ENCODE results near the gene PDCD5. TPM values are rescaled to one million over a fixed set of nuclear protein-coding genes. Genes with fewer than 3 reads are reported as not detected.

Gene PDCD5
- total and polyA plus RNA-seq, 10 donors = 41.6 to 95.9 (median 54.1) TPM

GRCh38 chr19:32626969-32627368, 46.0 kb downstream of the PDCD5 start:
- intact Hi-C loops (cut with DNase I; ENCODE audit: low total_unique reads) = no loop called here
- 93 to 99% (median 97%) methylated on average over 4 of the region's 4 CpGs for WGBS, 5 donors
- no peaks in the 10 kb centered on the region for H3K9me3 ChIP-seq
- no peak overlapping the region for H3K4me3 ChIP-seq
- H3K4me1 ChIP-seq = no peaks in the 10 kb centered on the region
- no peak for DNase-seq
- peaks cover 0 to 100% (median 82%) of the 10 kb centered on the region in 6 donors for H3K36me3 ChIP-seq
- no peak for TF ChIP-seq POLR2A (IDR thresholded peaks at IDR 0.05)
- no peaks in the 10 kb centered on the region for H3K27me3 ChIP-seq (replicated peaks in 1 of 7)
- no peak overlapping the region for H3K27ac ChIP-seq

DNA sequence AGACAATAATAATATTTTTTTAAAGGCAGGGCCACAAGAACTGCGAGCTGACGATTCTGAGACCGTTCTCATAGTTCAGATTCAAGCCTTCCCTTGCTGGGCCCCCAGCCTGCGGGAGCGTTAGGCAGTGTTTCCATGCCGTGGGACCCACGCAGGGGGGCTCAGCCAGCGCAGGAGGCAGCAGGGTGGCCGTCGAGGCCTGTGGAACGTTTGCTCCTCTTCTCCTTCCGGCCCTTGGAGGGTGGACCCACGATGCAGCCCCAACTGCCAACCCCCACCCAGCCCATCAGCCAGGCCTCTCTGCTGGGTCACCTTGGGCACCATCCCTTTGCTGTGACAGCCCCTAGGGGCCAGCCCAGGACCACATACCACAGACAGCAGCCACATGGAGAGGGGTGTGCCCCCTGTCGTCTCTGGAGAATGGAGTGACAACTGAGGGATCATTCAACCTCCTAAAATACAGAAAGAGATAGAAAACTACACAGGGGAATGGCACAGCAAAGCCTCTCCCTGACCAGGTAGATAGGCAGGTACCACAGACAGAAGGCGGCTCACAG, 46.8 kb downstream of the PDCD5 start:
- DNase-seq = no peak
- TF ChIP-seq POLR2A (IDR thresholded peaks at IDR 0.05) = no peak
- TF ChIP-seq POLR2AphosphoS5 (IDR thresholded peaks at IDR 0.05) = peak in 1 of 3 donors; percentile 20
- H3K27ac ChIP-seq = no peak overlapping the region
- H3K4me1 ChIP-seq = no peaks in the 10 kb centered on the region
- H3K9me3 ChIP-seq = no peaks in the 10 kb centered on the region
- intact Hi-C loops (cut with DNase I; ENCODE audit: low total_unique reads) = no loop called here
- H3K4me3 ChIP-seq = no peak overlapping the region
- WGBS, 5 donors = 90 to 95% (median 93%) methylated on average over 14 to 15 of the region's 15 CpGs
- H3K36me3 ChIP-seq = peaks cover 0 to 100% (median 76%) of the 10 kb centered on the region in 6 donors
- no peaks in the 10 kb centered on the region for H3K27me3 ChIP-seq (replicated peaks in 1 of 7)

GRCh38 chr19:32630338-32630737, 49.3 kb downstream of the PDCD5 start:
- no peak for DNase-seq
- no peak overlapping the region for H3K4me3 ChIP-seq
- H3K36me3 ChIP-seq = peaks cover 0 to 100% (median 57%) of the 10 kb centered on the region in 6 donors
- H3K27ac ChIP-seq = no peak overlapping the region
- H3K9me3 ChIP-seq = no peaks in the 10 kb centered on the region
- TF ChIP-seq, protein P1, sequence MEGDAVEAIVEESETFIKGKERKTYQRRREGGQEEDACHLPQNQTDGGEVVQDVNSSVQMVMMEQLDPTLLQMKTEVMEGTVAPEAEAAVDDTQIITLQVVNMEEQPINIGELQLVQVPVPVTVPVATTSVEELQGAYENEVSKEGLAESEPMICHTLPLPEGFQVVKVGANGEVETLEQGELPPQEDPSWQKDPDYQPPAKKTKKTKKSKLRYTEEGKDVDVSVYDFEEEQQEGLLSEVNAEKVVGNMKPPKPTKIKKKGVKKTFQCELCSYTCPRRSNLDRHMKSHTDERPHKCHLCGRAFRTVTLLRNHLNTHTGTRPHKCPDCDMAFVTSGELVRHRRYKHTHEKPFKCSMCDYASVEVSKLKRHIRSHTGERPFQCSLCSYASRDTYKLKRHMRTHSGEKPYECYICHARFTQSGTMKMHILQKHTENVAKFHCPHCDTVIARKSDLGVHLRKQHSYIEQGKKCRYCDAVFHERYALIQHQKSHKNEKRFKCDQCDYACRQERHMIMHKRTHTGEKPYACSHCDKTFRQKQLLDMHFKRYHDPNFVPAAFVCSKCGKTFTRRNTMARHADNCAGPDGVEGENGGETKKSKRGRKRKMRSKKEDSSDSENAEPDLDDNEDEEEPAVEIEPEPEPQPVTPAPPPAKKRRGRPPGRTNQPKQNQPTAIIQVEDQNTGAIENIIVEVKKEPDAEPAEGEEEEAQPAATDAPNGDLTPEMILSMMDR (IDR thresholded peaks at IDR 0.05 in 8 of 11, conservative IDR thresholded peaks at IDR 0.05 in 3 of 11) = no peak
- TF ChIP-seq POLR2AphosphoS5 (IDR thresholded peaks at IDR 0.05) (peak in 1 of 3 donors; percentile 33), POLR2A (IDR thresholded peaks at IDR 0.05) (no peak)
- 87 to 97% (median 88%) methylated on average over 6 to 14 of the region's 14 CpGs for WGBS, 5 donors
- H3K4me1 ChIP-seq = no peaks in the 10 kb centered on the region
- intact Hi-C loops (cut with DNase I; ENCODE audit: low total_unique reads) = no loop called here
- H3K27me3 ChIP-seq (replicated peaks in 1 of 7) = no peaks in the 10 kb centered on the region

- Histone ChIP-seq H3K9me3 (no peaks in the 10 kb centered on the region), H3K27me3 (replicated peaks in 1 of 7) (no peaks in the 10 kb centered on the region), H3K27ac (no peak overlapping the region), H3K36me3 (peaks cover 0 to 100% (median 55%) of the 10 kb centered on the region in 6 donors), H3K4me3 (no peak overlapping the region), H3K4me1 (no peaks in the 10 kb centered on the region)
- intact Hi-C loops (cut with DNase I; ENCODE audit: low total_unique reads) = no loop called here
- TF ChIP-seq, protein P1 (IDR thresholded peaks at IDR 0.05 in 8 of 11, conservative IDR thresholded peaks at IDR 0.05 in 3 of 11) = no peak
- DNase-seq = no peak
- WGBS, 5 donors = 92 to 98% (median 96%) methylated on average over 15 of the region's 15 CpGs
Measured at GRCh38 chr19:32631381-32631780, 50.4 kb downstream of the PDCD5 start.

Small RNA genes within 50 kb of the gene (small RNA-seq; reads per million reads assigned to genes)
- 0 reads per million in 4 donors for gene SNORA68B

Other genes with a start within 250 kb of the PDCD5 start
- 10 to 100 TPM; 20.4 to 31.4 (median 25.6) TPM for gene ZNF507, start 235.6 kb upstream of the PDCD5 start, total RNA-seq
- gene ZNF507, start 235.6 kb upstream of the PDCD5 start, polyA plus RNA-seq = 1 to 10 TPM; 3.6 to 5.1 (median 4.8) TPM
- 10 to 100 TPM; 29.0 to 57.5 (median 46.0) TPM for gene DPY19L3, start 175.4 kb upstream of the PDCD5 start, total RNA-seq
- gene DPY19L3, start 175.4 kb upstream of the PDCD5 start, polyA plus RNA-seq = 1 to 10 TPM; 5.3 to 6.9 (median 5.7) TPM
- gene ANKRD27, start 94.0 kb downstream of the PDCD5 start, total RNA-seq = 10 to 100 TPM; 24.0 to 31.7 (median 29.4) TPM
- gene ANKRD27, start 94.0 kb downstream of the PDCD5 start, polyA plus RNA-seq = 1 to 10 TPM; 6.5 to 9.1 (median 6.6) TPM
- under 1 TPM in 6 of 7 donors, not detected in 1; 0.16 to 0.60 (median 0.37) TPM for gene RGS9BP, start 94.7 kb downstream of the PDCD5 start, total RNA-seq
- gene RGS9BP, start 94.7 kb downstream of the PDCD5 start, polyA plus RNA-seq = under 1 TPM; 0.03 to 0.13 (median 0.04) TPM
- 10 to 100 TPM in 6 of 7 donors, 1 to 10 TPM in 1; 10.0 to 18.4 (median 12.4) TPM for gene NUDT19, start 110.6 kb downstream of the PDCD5 start, total RNA-seq
- 1 to 10 TPM; 4.9 to 8.0 (median 5.0) TPM for gene NUDT19, start 110.6 kb downstream of the PDCD5 start, polyA plus RNA-seq
- gene TDRD12, start 138.6 kb downstream of the PDCD5 start, total RNA-seq = 1 to 10 TPM in 2 of 7 donors, under 1 TPM in 2, not detected in 3; 0.13 to 4.3 (median 1.4) TPM
- under 1 TPM in 2 of 3 donors, not detected in 1; 0.03 to 0.33 TPM for gene TDRD12, start 138.6 kb downstream of the PDCD5 start, polyA plus RNA-seq